ENCODE results near the gene RAB11FIP3. TPM values are rescaled to one million over a fixed set of nuclear protein-coding genes. Genes with fewer than 3 reads are reported as not detected.

Gene RAB11FIP3
- total and polyA plus RNA-seq, 9 of the 15 experiments (the other 6 are each of a cell fraction or from before 2014, with no cell fraction given), result 0.46 to 13.1 (median 4.3) TPM

DNA sequence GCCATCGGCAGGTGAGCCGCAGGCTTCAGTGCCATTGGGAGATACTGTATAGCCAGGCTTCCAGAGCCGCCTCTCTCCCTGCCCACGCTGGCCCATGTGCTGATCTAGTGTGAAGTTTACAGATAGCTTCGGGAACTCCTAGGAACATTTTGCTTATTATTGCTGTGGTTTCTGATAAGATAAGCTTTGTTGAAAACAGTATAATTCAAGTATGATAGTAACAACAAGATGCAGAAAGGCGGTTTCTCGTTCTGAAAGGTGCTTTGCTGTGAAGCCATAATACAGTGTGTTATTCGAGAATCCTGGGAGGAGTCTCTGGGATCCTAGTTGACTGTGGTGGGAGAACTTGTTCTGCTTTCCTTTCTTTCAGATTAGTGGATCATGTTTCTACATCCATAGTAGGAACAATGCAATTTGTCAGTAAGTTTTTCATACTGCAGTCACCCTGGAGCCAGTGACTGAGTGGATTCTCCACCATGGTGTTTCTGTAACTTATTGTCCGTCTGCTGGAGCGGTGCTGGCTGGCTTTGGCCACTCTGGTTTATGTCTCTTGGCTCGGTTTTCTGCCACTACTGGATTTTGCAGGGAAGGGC is 31.5 kb downstream of the RAB11FIP3 start (continued):
- no peak for TF ChIP-seq JUND (IDR thresholded peaks at IDR 0.05; ENCODE audit: borderline replicate concordance, low read depth, low read length)
- TF ChIP-seq JUND (tag; IDR thresholded peaks at IDR 0.05; ENCODE audit: borderline replicate concordance, low read depth, low read length), result peak; percentile 31; the same call in 1 of the 3 replicates
- no peak for TF ChIP-seq ATF1 (CRISPR knock-in tag; IDR thresholded peaks at IDR 0.05)
- no peak for TF ChIP-seq ATF1 (tag; IDR thresholded peaks at IDR 0.05)
- TF ChIP-seq NUFIP1 (IDR thresholded peaks at IDR 0.05; ENCODE audit: partially characterized antibody), result no peak
- TF ChIP-seq FOXA1 (IDR thresholded peaks at IDR 0.05; ENCODE audit: borderline replicate concordance), result no peak
- TF ChIP-seq CBX3 (IDR thresholded peaks at IDR 0.05; ENCODE audit: borderline replicate concordance in 1 of 2, low read length in 2 of 2), result no peak
- no peak for TF ChIP-seq ZNF668 (CRISPR knock-in tag; IDR thresholded peaks at IDR 0.05)
- no peak for TF ChIP-seq NONO (IDR thresholded peaks at IDR 0.05; ENCODE audit: low read depth in 2 of 2, low read length in 1 of 2)
- no peak for TF ChIP-seq SRF (CRISPR knock-in tag; IDR thresholded peaks at IDR 0.05)
- TF ChIP-seq ZBTB12 (CRISPR knock-in tag; IDR thresholded peaks at IDR 0.05), result no peak
- peak; percentile 30; the same call in 1 of the 2 replicates for TF ChIP-seq CTBP1 (IDR thresholded peaks at IDR 0.05; ENCODE audit: borderline replicate concordance)
- no peak for TF ChIP-seq ZNF764 (CRISPR knock-in tag; IDR thresholded peaks at IDR 0.05; ENCODE audit: low read depth)
- no peak for TF ChIP-seq ZNF407 (IDR thresholded peaks at IDR 0.05; ENCODE audit: low read depth)
- no peak for TF ChIP-seq TBP (optimal IDR thresholded peaks at IDR 0.05; ENCODE audit: low read depth, low read length)
- TF ChIP-seq E2F1 (CRISPR knock-in tag; IDR thresholded peaks at IDR 0.05), result no peak
- no peak for TF ChIP-seq GATA2 (CRISPR knock-in tag; IDR thresholded peaks at IDR 0.05)
- no peak for TF ChIP-seq TCF7 (IDR thresholded peaks at IDR 0.05; ENCODE audit: borderline replicate concordance)
- no peak for TF ChIP-seq SMARCC2 (IDR thresholded peaks at IDR 0.05; ENCODE audit: low read depth)

Data from K562 (cell line).